ENCODE measurements around the gene KNCN.

KNCN gene

DNA sequence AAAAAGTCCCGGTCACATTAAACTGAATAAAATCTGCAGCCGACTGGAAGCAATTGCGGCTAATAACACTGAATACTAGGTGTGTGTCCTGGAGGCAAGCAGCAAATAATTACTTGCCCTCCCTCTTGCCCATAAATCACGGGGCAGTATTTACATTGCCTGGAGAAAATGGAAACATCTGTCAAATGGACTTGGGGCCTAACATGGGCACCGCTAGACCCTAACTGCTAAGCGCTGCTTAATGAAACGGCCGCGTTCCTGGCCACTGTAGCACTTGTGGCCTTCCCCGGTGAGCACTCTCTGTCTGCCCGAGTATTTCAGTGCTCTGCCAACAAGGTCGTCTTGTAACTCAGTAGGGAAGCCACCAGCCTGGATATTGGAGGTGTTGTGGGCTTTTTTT is 23.9 kb upstream of the KNCN start:
- TF ChIP-seq EP300 (IDR thresholded peaks at IDR 0.05; ENCODE audit: borderline replicate concordance) (no peak), TCF12 (IDR thresholded peaks at IDR 0.05; ENCODE audit: low read depth) (no peak)

DNA sequence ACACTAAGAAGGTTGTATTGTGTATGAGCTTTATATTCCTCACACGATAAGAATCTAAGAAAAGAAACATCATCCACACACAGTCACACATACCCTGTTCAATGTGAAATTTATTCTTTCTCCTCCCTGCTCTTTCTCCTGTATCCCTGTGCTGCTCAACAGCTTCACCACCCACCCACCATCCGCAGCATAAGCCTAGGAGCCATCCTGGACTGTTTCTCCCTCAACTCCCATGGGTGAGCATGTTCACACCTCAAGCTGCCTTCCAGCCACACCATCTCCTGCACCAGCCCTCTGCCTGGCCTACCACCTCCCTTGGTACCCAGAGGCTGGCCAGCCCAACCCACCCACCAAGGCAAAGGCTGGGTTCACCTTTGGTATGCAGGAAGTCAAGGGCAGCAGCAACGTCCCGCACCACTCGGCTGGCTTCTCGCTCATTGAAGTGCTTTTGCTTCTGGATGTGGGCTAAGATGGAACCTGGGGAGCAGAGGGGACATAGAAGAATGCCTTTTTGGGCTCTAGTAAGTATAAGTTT is 20.3 kb upstream of the KNCN start:
- TF ChIP-seq, protein P1, sequence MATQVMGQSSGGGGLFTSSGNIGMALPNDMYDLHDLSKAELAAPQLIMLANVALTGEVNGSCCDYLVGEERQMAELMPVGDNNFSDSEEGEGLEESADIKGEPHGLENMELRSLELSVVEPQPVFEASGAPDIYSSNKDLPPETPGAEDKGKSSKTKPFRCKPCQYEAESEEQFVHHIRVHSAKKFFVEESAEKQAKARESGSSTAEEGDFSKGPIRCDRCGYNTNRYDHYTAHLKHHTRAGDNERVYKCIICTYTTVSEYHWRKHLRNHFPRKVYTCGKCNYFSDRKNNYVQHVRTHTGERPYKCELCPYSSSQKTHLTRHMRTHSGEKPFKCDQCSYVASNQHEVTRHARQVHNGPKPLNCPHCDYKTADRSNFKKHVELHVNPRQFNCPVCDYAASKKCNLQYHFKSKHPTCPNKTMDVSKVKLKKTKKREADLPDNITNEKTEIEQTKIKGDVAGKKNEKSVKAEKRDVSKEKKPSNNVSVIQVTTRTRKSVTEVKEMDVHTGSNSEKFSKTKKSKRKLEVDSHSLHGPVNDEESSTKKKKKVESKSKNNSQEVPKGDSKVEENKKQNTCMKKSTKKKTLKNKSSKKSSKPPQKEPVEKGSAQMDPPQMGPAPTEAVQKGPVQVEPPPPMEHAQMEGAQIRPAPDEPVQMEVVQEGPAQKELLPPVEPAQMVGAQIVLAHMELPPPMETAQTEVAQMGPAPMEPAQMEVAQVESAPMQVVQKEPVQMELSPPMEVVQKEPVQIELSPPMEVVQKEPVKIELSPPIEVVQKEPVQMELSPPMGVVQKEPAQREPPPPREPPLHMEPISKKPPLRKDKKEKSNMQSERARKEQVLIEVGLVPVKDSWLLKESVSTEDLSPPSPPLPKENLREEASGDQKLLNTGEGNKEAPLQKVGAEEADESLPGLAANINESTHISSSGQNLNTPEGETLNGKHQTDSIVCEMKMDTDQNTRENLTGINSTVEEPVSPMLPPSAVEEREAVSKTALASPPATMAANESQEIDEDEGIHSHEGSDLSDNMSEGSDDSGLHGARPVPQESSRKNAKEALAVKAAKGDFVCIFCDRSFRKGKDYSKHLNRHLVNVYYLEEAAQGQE (IDR thresholded peaks at IDR 0.05; ENCODE audit: low read depth) = no peak
- TF ChIP-seq MAX (IDR thresholded peaks at IDR 0.05) = no peak

- TF ChIP-seq CEBPB (IDR thresholded peaks at IDR 0.05) = no peak
- no peak for TF ChIP-seq CREB1 (IDR thresholded peaks at IDR 0.05; ENCODE audit: low read depth)
- TF ChIP-seq, protein P1 (IDR thresholded peaks at IDR 0.05; ENCODE audit: low read depth) = no peak
These were observed 18.7 kb upstream of the KNCN start for GRCh38 chr1:46569884-46570725.

- no peak for TF ChIP-seq TAF1 (IDR thresholded peaks at IDR 0.05; ENCODE audit: low read depth)
These were observed 17.7 kb upstream of the KNCN start for GRCh38 chr1:46569116-46569515.

DNA sequence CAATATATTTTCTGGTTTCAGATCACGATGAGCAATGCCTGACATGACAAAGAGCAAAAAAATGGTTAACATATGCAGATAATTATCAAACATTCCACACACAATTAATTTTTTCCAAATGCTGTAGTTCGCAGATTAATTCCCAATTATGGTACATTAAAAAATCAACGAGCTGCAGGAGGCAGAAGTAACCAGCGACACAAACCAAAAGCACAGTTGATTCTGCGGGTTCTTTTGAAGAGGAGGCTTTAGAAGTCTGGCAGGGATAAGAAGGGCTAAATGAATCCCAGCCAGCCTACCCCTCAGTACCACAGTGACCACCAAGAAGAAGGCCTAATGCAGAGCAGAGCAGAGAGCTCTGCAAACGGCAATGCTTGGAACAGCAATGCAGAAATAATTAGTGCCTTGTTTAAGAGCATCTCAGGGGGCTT is 17.0 kb upstream of the KNCN start:
- TF ChIP-seq FOXM1 (IDR thresholded peaks at IDR 0.05; ENCODE audit: borderline replicate concordance, low read depth) = no peak

DNA sequence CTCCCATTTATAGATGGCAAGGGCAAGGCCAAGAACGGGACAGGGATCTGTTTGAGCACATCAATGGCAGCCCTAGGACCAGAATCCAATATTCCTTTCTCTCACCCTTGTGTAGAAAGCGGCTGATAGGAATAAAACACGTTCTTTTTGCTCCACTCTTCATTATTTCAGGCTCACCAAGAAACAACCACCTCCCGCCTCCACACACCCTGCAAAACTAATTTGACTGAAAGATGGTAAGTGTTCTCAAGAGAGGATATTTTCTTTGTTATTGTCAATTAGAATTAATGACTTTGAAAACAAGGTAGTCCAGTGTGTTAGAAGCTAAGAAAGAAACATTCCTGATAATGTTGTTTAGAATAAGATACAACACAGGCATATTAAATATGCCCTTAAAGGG is 11.9 kb upstream of the KNCN start:
- TF ChIP-seq NFIC (IDR thresholded peaks at IDR 0.05) (no peak), CREB1 (IDR thresholded peaks at IDR 0.05; ENCODE audit: low read depth) (no peak), EP300 (IDR thresholded peaks at IDR 0.05; ENCODE audit: borderline replicate concordance) (no peak), FOXM1 (IDR thresholded peaks at IDR 0.05; ENCODE audit: borderline replicate concordance, low read depth) (no peak), CEBPB (IDR thresholded peaks at IDR 0.05) (no peak), TEAD4 (IDR thresholded peaks at IDR 0.05) (no peak), ZBTB7A (IDR thresholded peaks at IDR 0.05; ENCODE audit: low read depth) (no peak), MAX (IDR thresholded peaks at IDR 0.05) (no peak), EGR1 (IDR thresholded peaks at IDR 0.05) (no peak), TAF1 (IDR thresholded peaks at IDR 0.05; ENCODE audit: low read depth) (no peak), TCF12 (IDR thresholded peaks at IDR 0.05; ENCODE audit: low read depth) (no peak), YY1 (IDR thresholded peaks at IDR 0.05; ENCODE audit: low read depth) (no peak), RAD21 (IDR thresholded peaks at IDR 0.05; ENCODE audit: low read depth) (no peak)
- TF ChIP-seq, protein P1 (IDR thresholded peaks at IDR 0.05; ENCODE audit: low read depth) = no peak
- TF ChIP-seq, protein P2, sequence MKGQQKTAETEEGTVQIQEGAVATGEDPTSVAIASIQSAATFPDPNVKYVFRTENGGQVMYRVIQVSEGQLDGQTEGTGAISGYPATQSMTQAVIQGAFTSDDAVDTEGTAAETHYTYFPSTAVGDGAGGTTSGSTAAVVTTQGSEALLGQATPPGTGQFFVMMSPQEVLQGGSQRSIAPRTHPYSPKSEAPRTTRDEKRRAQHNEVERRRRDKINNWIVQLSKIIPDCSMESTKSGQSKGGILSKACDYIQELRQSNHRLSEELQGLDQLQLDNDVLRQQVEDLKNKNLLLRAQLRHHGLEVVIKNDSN (IDR thresholded peaks at IDR 0.05) = no peak
